Kidney (tissue), 14 donors: ENCODE results near the gene CASQ2. TPM values are rescaled to one million over a fixed set of nuclear protein-coding genes. Genes with fewer than 3 reads are reported as not detected.

Experiments used
- DNase-seq, 5 donors: peaks; one replicate each; pipeline ENCODE4 v3.0.0-alpha.2; 2013 to 2020
- FAIRE-seq: peaks from 2 replicates; lab custom pipeline; 2012; peaks lifted over from hg19 to GRCh38; lab: Jason Lieb, UNC
- H3K27ac ChIP-seq, 2 donors: one replicate each; pipeline ENCODE4 v1.7.0; 2013; ENCODE audit warnings: low read depth in 2 of 2, low read length in 2 of 2, inconsistent platforms in 1 of 2
- H3K27me3 ChIP-seq: one replicate; pipeline ENCODE4 v1.7.1; 2013; ENCODE audit warnings: low read length, inconsistent platforms; ENCODE audit not compliant: control insufficient read depth, insufficient read depth
- H3K36me3 ChIP-seq, 3 donors: one replicate each; pipeline versions ENCODE4 v1.7.0 to v1.7.1; 2013; ENCODE audit warnings: low read length in 3 of 3, control low read depth in 1 of 3, inconsistent platforms in 1 of 3; ENCODE audit not compliant: insufficient read depth in 3 of 3, control insufficient read depth in 2 of 3
- H3K4me1 ChIP-seq, 3 donors: one replicate each; pipeline versions ENCODE4 v1.7.0 to v1.7.1; 2013; ENCODE audit warnings: low read length in 3 of 3, inconsistent platforms in 1 of 3, low read depth in 1 of 3; ENCODE audit not compliant: control insufficient read depth in 2 of 3, insufficient read depth in 2 of 3
- H3K4me3 ChIP-seq, 3 donors: one replicate each; pipeline versions ENCODE4 v1.7.0 to v1.8.1; 2013; ENCODE audit warnings: low read length in 3 of 3, control low read depth in 1 of 3, inconsistent platforms in 1 of 3
- H3K9ac ChIP-seq, 3 donors: one replicate each; pipeline versions ENCODE4 v1.7.0 to v1.7.1; 2013; ENCODE audit warnings: low read length in 3 of 3, control low read depth in 1 of 3, inconsistent platforms in 1 of 3
- H3K9me3 ChIP-seq, 3 donors: one replicate each; pipeline versions ENCODE4 v1.7.0 to v1.7.1; 2013; ENCODE audit warnings: low read length in 3 of 3, control low read depth in 1 of 3, inconsistent platforms in 1 of 3; ENCODE audit not compliant: control insufficient read depth in 2 of 3, insufficient read depth in 1 of 3
- intact Hi-C: fragments of 100-400 bp; cut with DNase I; formaldehyde crosslinking; loops from one replicate; pipeline ENCODE4 v1.11.1; 2022
- polyA plus RNA-seq: library from polyadenylated mRNA; stranded (reverse); fragments of 350-450 nt; fragmentation: Illumina TruSeq; extraction: RNeasy Lipid Tissue Mini Kit (QIAGEN cat#74804); gene quantifications from one replicate; pipeline ENCODE4 v1.2.3, GENCODE V29; 2014; ENCODE audit warnings: low read depth, low replicate concordance; ENCODE audit not compliant: insufficient read depth
- total RNA-seq: library from RNA; stranded (reverse); fragmentation: NEBNext Ultra II Directional; extraction: Animal tissue kit (Norgen Biotek cat#: 25700); gene quantifications from one replicate; pipeline ENCODE4 v1.2.1, GENCODE V29; 2021
- TF ChIP-seq, protein P1 (sequence below): IDR thresholded peaks from 3 replicates; pipeline ENCODE4 v1.5.1; 2012; ENCODE audit warnings: mild to moderate bottlenecking, moderate library complexity, borderline replicate concordance; ENCODE audit not compliant: insufficient read depth; ENCODE audit errors: extremely low read depth
- donor health status: control.
- donor health status: control.
- donor health status: control.
- donor health status: control.
- donor health status: control.
- donor health status: DM: yes; HTN: yes; CAD: no.
- donor health status: Normal renal cell carcinoma (clear cell type).

CASQ2 gene
- total and polyA plus RNA-seq, 2 donors from 2014 or later = 2.3 to 2.6 TPM

DNA sequence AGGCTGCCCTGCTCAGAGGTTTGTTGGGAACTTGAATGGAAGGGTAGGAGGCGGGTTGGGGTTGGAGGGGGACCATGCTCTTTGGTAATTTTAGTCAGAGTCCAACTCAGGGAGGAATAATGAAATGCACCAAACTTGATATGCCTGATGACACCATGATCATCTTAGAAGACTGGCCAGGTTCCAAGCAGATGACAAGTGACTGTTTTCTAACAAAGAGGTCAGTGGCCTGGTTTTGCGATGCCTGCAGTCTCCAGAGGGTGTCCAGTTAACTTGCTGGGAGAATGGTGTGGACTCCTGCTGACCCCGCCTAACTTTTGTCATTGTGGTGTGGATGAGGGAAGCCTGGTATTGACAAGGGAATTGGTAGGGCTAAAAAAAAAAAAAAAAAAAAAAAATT lies 114.4 kb downstream of the CASQ2 start:
- DNase-seq (no peak), FAIRE-seq (no peak)
- Histone ChIP-seq H3K9me3 (no peaks in the 10 kb centered on the region), H3K27ac (no peak overlapping the region), H3K9ac (no peak overlapping the region), H3K36me3 (peaks cover 0 to 6% (median 4%) of the 10 kb centered on the region in 3 donors), H3K4me1 (peaks cover 0 to 30% (median 3%) of the 10 kb centered on the region in 3 donors), H3K27me3 (no peaks in the 10 kb centered on the region), H3K4me3 (no peak overlapping the region)
- intact Hi-C loops = no loop called here
- TF ChIP-seq, protein P1, sequence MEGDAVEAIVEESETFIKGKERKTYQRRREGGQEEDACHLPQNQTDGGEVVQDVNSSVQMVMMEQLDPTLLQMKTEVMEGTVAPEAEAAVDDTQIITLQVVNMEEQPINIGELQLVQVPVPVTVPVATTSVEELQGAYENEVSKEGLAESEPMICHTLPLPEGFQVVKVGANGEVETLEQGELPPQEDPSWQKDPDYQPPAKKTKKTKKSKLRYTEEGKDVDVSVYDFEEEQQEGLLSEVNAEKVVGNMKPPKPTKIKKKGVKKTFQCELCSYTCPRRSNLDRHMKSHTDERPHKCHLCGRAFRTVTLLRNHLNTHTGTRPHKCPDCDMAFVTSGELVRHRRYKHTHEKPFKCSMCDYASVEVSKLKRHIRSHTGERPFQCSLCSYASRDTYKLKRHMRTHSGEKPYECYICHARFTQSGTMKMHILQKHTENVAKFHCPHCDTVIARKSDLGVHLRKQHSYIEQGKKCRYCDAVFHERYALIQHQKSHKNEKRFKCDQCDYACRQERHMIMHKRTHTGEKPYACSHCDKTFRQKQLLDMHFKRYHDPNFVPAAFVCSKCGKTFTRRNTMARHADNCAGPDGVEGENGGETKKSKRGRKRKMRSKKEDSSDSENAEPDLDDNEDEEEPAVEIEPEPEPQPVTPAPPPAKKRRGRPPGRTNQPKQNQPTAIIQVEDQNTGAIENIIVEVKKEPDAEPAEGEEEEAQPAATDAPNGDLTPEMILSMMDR = no peak

DNA sequence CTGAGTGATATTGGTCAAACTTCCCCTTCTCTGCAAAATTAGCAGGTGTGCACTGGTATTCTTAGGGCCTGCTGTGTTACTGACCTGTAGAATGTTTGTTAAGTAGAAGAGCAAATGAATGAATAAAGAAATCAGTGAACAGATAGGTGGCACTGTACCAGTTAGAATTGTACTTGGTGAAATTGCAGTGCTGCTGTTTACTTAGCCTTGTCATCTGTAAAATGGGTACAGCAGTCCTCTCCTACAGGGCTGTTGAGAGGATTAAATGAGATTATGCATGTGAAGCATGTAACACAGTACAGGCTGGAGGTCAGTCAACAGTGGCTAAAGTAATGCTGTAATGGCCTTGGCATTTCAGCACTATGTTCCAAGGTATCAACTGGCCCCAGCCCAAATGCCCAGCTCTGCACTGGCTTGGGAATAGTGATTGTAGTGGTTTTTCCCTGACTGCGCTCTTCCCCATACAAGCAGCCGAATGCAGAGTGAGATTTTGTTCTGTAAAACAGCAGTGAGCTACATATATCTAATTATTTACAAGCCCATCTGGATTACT lies 116.2 kb downstream of the CASQ2 start:
- FAIRE-seq = no peak
- H3K4me3 ChIP-seq = no peak overlapping the region
- peaks cover 0 to 27% (median 3%) of the 10 kb centered on the region in 3 donors for H3K4me1 ChIP-seq

DNA sequence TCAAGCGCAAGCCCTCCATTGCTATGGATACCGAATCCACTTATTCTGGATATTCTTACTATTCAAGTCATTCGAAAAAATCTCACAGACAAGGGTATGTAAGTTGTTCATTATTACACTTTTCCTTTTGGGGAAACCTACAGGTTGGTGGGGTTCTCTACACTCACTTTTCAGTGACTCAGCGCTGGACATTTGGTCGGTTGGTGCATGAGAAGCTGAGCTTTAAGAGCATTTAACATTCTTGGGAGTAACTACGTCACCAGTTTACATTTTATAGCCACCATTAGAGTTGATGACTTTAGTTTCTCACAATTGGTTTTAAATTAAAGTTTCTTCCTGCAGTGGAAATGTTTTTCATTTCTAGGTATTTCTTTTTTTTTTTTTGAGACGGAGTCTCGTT lies 117.1 kb downstream of the CASQ2 start:
- no peaks in the 10 kb centered on the region for H3K9me3 ChIP-seq
- H3K27ac ChIP-seq = no peak overlapping the region

More for the DNA sequence above, 116.2 kb downstream of the CASQ2 start:
- no peak overlapping the region for H3K9ac ChIP-seq
- TF ChIP-seq, protein P1 = no peak
- H3K27me3 ChIP-seq = no peaks in the 10 kb centered on the region
- H3K27ac ChIP-seq = no peak overlapping the region
- peaks cover 0 to 6% (median 4%) of the 10 kb centered on the region in 3 donors for H3K36me3 ChIP-seq
- intact Hi-C loops = no loop called here
- no peak for DNase-seq
- no peaks in the 10 kb centered on the region for H3K9me3 ChIP-seq

More for the DNA sequence above, 117.1 kb downstream of the CASQ2 start:
- TF ChIP-seq, protein P1 = no peak
- FAIRE-seq (no peak), DNase-seq (no peak)
- Histone ChIP-seq H3K4me3 (no peak overlapping the region), H3K4me1 (peaks cover 0 to 18% (median 3%) of the 10 kb centered on the region in 3 donors), H3K9ac (no peak overlapping the region), H3K36me3 (peaks cover 0 to 6% (median 4%) of the 10 kb centered on the region in 3 donors), H3K27me3 (no peaks in the 10 kb centered on the region)
- intact Hi-C loops = no loop called here
